ENCODE data around the gene ADGRB3.

DNA sequence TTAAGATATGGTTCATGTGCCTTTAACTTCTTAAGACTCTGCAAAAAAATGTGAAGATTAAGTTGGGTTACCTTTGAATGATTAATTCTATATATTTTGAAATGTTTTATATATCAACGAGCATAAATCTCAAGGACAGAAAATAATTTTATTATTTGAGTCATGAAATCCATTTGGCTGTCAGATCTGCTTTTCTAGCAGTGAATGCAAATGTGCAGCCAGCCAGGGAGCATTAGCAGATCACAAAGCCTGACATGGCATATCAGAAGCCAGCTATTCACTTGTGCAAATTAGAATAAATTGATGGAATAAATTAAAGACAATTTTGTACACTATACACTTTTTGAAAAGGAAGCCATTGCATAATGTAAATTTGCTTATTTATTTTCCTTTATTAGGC, 424.3 kb downstream of the ADGRB3 start:
- TF ChIP-seq EZH2 (IDR thresholded peaks at IDR 0.05) (no peak), EZH2phosphoT487 (IDR thresholded peaks at IDR 0.05) (no peak)
- TF ChIP-seq, protein P1, sequence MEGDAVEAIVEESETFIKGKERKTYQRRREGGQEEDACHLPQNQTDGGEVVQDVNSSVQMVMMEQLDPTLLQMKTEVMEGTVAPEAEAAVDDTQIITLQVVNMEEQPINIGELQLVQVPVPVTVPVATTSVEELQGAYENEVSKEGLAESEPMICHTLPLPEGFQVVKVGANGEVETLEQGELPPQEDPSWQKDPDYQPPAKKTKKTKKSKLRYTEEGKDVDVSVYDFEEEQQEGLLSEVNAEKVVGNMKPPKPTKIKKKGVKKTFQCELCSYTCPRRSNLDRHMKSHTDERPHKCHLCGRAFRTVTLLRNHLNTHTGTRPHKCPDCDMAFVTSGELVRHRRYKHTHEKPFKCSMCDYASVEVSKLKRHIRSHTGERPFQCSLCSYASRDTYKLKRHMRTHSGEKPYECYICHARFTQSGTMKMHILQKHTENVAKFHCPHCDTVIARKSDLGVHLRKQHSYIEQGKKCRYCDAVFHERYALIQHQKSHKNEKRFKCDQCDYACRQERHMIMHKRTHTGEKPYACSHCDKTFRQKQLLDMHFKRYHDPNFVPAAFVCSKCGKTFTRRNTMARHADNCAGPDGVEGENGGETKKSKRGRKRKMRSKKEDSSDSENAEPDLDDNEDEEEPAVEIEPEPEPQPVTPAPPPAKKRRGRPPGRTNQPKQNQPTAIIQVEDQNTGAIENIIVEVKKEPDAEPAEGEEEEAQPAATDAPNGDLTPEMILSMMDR (IDR thresholded peaks at IDR 0.05), result no peak

All from neural progenitor cell (in vitro differentiated cells).